ENCODE data around the gene AKAP13. TPM values are rescaled to one million over a fixed set of nuclear protein-coding genes. Genes with fewer than 3 reads are reported as not detected.
A peak's percentile ranks its signal among the peaks of the same experiment; 100 is the strongest.

The AKAP13 gene
- total RNA-seq, 2 donors from 2014 or later, result 228 to 273 TPM

GRCh38 chr15:85491691-85492090 lies 111.3 kb downstream of the AKAP13 start:
- Histone ChIP-seq H3K36me3 (no peaks in the 10 kb centered on the region), H3K27ac (no peak overlapping the region), H3K27me3 (replicated peaks; ENCODE audit: insufficient read depth) (no peaks in the 10 kb centered on the region), H3K4me1 (ENCODE audit: control insufficient read depth in 1 of 2, low read depth in 2 of 2) (peaks cover 0 to 3% of the 10 kb centered on the region in 2 donors), H3K4me3 (no peak overlapping the region), H3K9me3 (no peaks in the 10 kb centered on the region)
- TF ChIP-seq CTCF (IDR thresholded peaks at IDR 0.05), result no peak
- no peak for DNase-seq (ENCODE audit: low spot score)
- ATAC-seq (ENCODE audit: insufficient number of reproducible peaks, low FRiP score, low read depth), result no peak

GRCh38 chr15:85492406-85492805 lies 112.0 kb downstream of the AKAP13 start:
- Histone ChIP-seq H3K36me3 (no peaks in the 10 kb centered on the region), H3K27ac (no peak overlapping the region), H3K4me1 (ENCODE audit: control insufficient read depth in 1 of 2, low read depth in 2 of 2) (peaks cover 0 to 4% of the 10 kb centered on the region in 2 donors), H3K4me3 (no peak overlapping the region), H3K27me3 (replicated peaks; ENCODE audit: insufficient read depth) (no peaks in the 10 kb centered on the region), H3K9me3 (no peaks in the 10 kb centered on the region)
- TF ChIP-seq CTCF (IDR thresholded peaks at IDR 0.05), result no peak
- DNase-seq (ENCODE audit: low spot score), result no peak
- ATAC-seq (ENCODE audit: insufficient number of reproducible peaks, low FRiP score, low read depth), result no peak

- Histone ChIP-seq H3K27ac (no peak overlapping the region), H3K27me3 (replicated peaks; ENCODE audit: insufficient read depth) (no peaks in the 10 kb centered on the region), H3K9me3 (no peaks in the 10 kb centered on the region), H3K4me3 (no peak overlapping the region), H3K4me1 (ENCODE audit: control insufficient read depth in 1 of 2, low read depth in 2 of 2) (peaks cover 0 to 4% of the 10 kb centered on the region in 2 donors), H3K36me3 (no peaks in the 10 kb centered on the region)
- no peak for TF ChIP-seq CTCF (IDR thresholded peaks at IDR 0.05)
- ATAC-seq (ENCODE audit: insufficient number of reproducible peaks, low FRiP score, low read depth), result no peak
- DNase-seq (ENCODE audit: low spot score), result no peak
Observed at GRCh38 chr15:85493260-85493659, 112.9 kb downstream of the AKAP13 start.

- Histone ChIP-seq H3K4me1 (ENCODE audit: control insufficient read depth in 1 of 2, low read depth in 2 of 2) (peaks cover 0 to 4% of the 10 kb centered on the region in 2 donors), H3K27me3 (replicated peaks; ENCODE audit: insufficient read depth) (no peaks in the 10 kb centered on the region), H3K9me3 (no peaks in the 10 kb centered on the region), H3K4me3 (no peak overlapping the region), H3K36me3 (no peaks in the 10 kb centered on the region), H3K27ac (no peak overlapping the region)
- peak; percentile 68 for ATAC-seq (ENCODE audit: insufficient number of reproducible peaks, low FRiP score, low read depth)
- DNase-seq (ENCODE audit: low spot score), result no peak
- TF ChIP-seq CTCF (IDR thresholded peaks at IDR 0.05), result no peak
Observed at GRCh38 chr15:85494048-85494777, 113.8 kb downstream of the AKAP13 start.

GRCh38 chr15:85495096-85495495 lies 114.7 kb downstream of the AKAP13 start:
- TF ChIP-seq CTCF (IDR thresholded peaks at IDR 0.05), result no peak
- Histone ChIP-seq H3K4me3 (no peak overlapping the region), H3K36me3 (no peaks in the 10 kb centered on the region), H3K27ac (no peak overlapping the region), H3K4me1 (ENCODE audit: control insufficient read depth in 1 of 2, low read depth in 2 of 2) (peaks cover 0 to 4% of the 10 kb centered on the region in 2 donors), H3K27me3 (replicated peaks; ENCODE audit: insufficient read depth) (no peaks in the 10 kb centered on the region), H3K9me3 (no peaks in the 10 kb centered on the region)
- no peak for ATAC-seq (ENCODE audit: insufficient number of reproducible peaks, low FRiP score, low read depth)
- DNase-seq (ENCODE audit: low spot score), result no peak

All from thoracic aorta (tissue), 2 donors.